ENCODE measurements around the gene GRB10.

The GRB10 gene

DNA sequence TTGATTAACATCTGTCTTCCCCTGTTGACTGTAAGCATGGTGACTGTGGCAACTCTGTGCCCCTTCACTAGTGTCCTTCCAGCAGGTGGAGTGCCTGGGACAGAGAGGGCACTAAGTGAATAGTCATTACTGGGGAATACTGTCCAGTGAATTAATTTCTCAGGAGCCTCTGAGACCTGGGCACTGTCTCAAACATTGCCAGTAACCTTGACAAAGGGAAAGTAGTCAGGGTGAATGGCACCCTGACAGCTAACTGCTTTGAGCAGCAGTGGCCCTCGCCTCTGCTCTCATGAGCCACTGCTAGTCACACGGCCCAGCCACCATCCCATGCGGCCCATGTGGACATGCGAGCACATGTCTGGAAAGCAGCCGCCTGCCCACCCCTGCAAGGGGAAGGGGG lies 13.1 kb upstream of the GRB10 start:
- peak in 1 of 2 experiments; percentile 73 for DNase-seq (ENCODE audit: low read depth in 1 of 2, low spot score in 1 of 2)
- in situ Hi-C loops (cut with HindIII; ENCODE audit: low pct_unique_long_range_greater_than_20kb, low sequenced_read_pairs) = no loop called here
- TF ChIP-seq JUND (IDR thresholded peaks at IDR 0.05; ENCODE audit: low read depth) = no peak

DNA sequence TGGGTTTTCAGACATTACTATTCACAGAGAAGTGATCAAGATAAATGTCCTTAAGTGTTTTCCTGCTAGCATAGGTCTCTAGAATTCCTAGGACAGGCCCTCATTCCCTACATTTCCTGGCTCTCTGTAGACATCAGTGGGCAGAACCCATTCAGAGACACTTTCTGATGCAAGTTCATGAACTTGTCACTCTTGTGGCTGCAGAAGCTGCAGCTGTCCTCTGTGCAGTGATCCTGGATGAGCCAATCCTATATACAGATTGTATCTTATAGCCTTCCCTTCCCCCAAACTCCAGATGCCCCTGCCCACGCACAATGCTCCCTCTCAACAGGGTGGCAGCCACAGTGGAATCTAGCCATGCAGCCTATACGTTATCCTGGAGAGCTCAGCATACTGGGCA lies 12.6 kb upstream of the GRB10 start:
- no peak for TF ChIP-seq JUND (IDR thresholded peaks at IDR 0.05; ENCODE audit: low read depth)
- no peak for DNase-seq (ENCODE audit: low read depth in 1 of 2, low spot score in 1 of 2)
- in situ Hi-C loops (cut with HindIII; ENCODE audit: low pct_unique_long_range_greater_than_20kb, low sequenced_read_pairs) = no loop called here

DNA sequence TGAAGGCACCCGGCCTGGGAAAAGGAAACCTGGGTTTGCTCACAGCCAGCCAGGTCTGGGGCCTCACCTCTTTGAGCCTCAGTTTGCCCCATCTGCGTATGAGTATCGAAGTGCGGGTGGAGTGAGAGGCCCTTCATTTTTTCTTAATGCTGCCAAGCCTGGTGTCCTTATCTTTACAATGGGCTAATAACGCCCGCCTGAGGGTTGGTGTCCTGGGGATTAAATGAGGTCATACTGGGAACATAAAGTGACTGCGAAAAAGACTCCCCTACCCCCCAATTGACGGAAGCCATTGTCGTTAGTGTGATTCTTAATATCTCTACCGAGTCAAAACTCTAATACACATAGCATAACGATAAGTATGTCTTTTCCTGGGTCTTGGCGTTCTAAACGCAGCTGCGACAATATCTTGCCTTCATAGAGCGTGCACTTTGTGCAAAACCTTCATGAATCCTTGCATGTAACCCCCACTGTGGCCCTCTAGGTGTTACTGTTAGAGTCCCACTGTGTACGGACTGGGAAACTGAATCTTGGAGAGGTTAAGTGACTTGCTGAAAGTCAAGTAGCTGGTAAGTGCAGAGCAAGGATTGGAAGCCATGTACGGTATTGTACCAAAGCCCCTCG lies 11.4 kb upstream of the GRB10 start:
- in situ Hi-C loops (cut with HindIII; ENCODE audit: low pct_unique_long_range_greater_than_20kb, low sequenced_read_pairs) = no loop called here
- no peak for TF ChIP-seq JUND (IDR thresholded peaks at IDR 0.05; ENCODE audit: low read depth)
- DNase-seq (ENCODE audit: low read depth in 1 of 2, low spot score in 1 of 2) = no peak

DNA sequence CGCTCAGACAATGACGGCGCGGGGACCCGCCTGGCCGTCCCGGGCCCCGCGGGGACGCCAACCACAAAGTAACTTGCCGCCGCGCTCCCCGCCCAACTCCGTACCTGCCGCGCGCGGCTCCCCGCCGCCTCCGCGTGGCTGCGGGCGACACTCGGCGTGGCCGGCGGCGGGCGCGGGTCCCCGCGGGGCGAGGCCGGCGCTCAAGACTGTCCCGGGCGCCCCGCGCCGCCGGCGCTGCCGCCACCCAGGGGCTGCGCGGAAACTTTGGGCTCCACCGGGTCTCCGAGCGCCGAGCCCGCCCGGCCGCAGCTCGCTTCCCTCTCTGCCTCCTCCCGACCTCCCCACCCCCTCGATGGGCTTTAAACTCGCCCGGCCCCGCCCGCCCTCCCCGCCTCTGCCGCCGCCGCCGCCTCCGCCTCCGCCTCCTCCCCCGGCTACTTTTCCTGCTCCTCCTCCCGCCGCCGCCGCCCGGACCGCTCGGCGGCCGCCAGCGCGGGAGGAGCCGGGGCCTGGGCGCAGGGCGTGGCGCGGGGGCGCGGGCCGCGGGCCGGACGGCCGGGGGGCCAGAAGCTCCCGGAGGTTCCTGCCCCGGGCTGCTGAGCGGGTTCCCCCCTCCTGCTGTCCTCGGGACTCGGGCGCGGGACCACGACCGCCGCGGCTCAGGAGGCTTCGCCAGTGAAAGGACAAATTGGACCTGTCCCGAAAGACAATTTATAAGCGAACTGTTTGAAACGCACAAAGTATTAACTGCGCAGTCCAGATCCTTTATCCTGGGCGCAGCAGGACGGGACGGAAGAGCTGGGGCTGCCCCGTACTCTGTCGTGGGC lies 10.6 kb upstream of the GRB10 start:
- no peak for TF ChIP-seq JUND (IDR thresholded peaks at IDR 0.05; ENCODE audit: low read depth)

DNA sequence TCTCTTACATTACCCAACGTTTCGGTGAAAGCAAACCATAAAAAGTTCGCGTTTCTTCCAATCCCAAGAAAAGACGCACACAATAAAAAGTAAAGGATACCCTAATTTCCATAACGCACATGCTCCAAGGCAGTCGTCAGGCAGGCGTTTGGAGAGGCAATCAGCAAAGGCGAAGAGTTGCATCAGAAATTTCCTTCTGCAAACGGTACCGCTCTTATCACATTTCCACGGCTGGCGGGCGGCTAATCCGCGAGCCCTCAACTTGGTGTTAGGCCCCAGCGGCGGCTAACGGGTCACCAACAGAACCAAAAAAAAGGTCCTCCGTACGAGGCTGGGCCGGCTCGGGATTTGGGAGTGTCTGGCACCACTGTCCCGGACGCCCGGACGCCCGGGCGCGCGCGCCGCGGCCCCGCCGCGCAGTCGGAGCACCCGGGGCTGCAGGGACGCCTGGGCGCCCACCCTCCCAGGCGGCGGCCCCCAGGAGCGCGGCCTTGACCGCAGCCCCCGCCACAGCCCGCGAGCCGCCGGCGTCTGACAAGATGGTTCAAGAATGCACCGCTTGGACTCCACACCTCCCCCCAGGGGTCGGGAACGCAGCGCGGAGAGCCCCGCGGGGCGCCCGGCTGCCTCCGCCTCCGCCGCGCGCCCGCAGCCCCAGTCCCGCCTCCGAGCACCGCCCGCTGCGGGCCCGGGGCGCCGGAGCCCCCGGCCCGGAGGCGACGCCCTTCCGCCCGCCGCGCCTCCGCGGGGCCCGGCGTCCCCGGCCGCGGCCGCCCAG lies 9.8 kb upstream of the GRB10 start:
- TF ChIP-seq JUND (IDR thresholded peaks at IDR 0.05; ENCODE audit: low read depth) = no peak
- in situ Hi-C loops (cut with HindIII; ENCODE audit: low pct_unique_long_range_greater_than_20kb, low sequenced_read_pairs) = no loop called here

More for the DNA sequence above, 10.6 kb upstream of the GRB10 start:
- in situ Hi-C loops (cut with HindIII; ENCODE audit: low pct_unique_long_range_greater_than_20kb, low sequenced_read_pairs) = no loop called here
- peak; percentile 83 to 91 for DNase-seq (ENCODE audit: low read depth in 1 of 2, low spot score in 1 of 2)

DNA sequence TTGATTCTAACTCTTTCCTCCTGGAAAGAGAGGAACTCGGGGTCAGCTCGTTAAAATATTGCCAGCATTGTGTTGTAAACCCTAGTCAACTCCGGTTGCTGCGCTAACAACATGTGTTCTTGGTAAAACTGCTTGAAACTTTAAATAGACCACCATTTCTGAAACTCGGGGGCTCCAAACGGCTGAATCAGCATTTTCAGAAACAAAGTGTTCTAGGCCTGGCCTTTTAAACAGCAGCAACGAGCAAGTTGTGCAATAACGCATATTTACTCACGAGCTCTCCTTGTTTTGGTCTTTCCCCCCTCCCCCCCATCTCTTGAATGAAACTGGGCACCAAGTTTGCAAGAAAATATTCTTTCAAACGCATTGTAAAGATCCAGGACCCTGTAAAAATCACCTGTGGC lies 9.2 kb upstream of the GRB10 start:
- in situ Hi-C loops (cut with HindIII; ENCODE audit: low pct_unique_long_range_greater_than_20kb, low sequenced_read_pairs) = no loop called here
- no peak for TF ChIP-seq JUND (IDR thresholded peaks at IDR 0.05; ENCODE audit: low read depth)
- DNase-seq (ENCODE audit: low read depth in 1 of 2, low spot score in 1 of 2) = peak in 1 of 2 experiments; percentile 41

More for the DNA sequence above, 9.8 kb upstream of the GRB10 start:
- peak in 1 of 2 experiments; percentile 53 for DNase-seq (ENCODE audit: low read depth in 1 of 2, low spot score in 1 of 2)

DNA sequence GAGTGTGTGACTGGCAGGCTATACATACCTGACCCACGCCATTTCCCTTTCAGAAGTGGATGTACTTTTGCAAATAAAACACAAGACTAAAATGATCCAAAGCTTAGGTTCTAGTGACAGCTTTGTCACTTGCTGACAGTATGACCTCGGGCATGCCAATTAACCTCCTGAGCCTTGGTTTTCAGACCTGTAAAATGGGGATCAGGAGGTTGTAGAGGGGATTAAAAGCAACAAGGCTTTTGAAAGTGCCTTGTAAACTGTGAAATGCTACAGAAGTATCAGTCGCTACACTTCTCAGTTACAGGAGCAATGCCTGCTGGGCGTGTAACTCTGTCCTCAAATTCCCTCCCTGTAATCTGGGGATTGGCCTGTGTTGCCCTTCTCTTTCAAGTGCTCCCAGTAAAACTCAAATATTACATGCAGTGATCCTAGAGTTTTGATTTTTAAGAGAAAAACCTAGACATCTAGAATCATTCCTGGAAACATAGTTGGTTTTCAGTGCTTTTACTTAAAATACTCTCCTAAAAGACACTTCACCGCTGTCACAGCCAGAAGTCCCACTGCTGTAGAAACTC lies 8.8 kb upstream of the GRB10 start:
- in situ Hi-C loops (cut with HindIII; ENCODE audit: low pct_unique_long_range_greater_than_20kb, low sequenced_read_pairs) = no loop called here
- no peak for DNase-seq (ENCODE audit: low read depth in 1 of 2, low spot score in 1 of 2)
- no peak for TF ChIP-seq JUND (IDR thresholded peaks at IDR 0.05; ENCODE audit: low read depth)

DNA sequence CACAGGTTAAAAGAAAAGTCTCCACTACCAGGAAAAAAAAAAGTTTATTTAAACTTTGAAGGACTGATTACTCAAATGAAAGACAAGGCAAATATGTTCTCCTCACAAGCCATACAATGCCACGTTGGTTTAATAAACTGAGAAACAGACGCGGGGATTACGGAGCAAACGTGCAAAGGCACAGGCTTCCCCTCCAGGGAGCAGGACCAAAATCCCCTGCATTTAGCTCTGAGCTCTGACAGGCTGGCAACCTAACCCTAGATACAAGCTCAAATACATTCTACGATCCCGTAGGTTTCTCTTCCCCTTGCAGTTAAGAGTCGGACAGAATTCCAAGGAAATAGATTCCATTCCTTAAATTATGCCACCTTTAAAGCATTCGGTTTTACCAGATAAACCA lies 7.7 kb upstream of the GRB10 start:
- no peak for TF ChIP-seq JUND (IDR thresholded peaks at IDR 0.05; ENCODE audit: low read depth)
- DNase-seq (ENCODE audit: low read depth in 1 of 2, low spot score in 1 of 2) = no peak
- in situ Hi-C loops (cut with HindIII; ENCODE audit: low pct_unique_long_range_greater_than_20kb, low sequenced_read_pairs) = no loop called here

DNA sequence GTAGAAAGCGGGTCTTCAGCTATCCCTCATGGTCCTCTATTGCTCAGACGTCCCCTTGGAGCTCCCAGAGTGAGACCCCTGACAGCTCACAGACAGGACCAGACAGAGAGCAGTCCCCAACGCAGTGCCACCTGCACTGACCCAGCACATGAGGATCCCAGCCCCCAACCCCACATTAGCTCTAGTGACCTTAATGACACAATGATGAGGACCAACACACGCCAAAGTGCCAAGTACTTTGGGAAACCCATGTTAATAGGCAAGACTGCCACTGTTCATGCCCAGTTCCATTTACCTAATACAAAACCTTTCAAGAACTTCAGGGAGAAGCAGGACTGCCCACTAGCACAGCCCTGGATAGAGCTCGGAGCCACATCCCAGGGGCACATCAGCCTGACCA lies 5.7 kb upstream of the GRB10 start:
- TF ChIP-seq JUND (IDR thresholded peaks at IDR 0.05; ENCODE audit: low read depth) = no peak
- in situ Hi-C loops (cut with HindIII; ENCODE audit: low pct_unique_long_range_greater_than_20kb, low sequenced_read_pairs) = no loop called here
- DNase-seq (ENCODE audit: low read depth in 1 of 2, low spot score in 1 of 2) = no peak

DNA sequence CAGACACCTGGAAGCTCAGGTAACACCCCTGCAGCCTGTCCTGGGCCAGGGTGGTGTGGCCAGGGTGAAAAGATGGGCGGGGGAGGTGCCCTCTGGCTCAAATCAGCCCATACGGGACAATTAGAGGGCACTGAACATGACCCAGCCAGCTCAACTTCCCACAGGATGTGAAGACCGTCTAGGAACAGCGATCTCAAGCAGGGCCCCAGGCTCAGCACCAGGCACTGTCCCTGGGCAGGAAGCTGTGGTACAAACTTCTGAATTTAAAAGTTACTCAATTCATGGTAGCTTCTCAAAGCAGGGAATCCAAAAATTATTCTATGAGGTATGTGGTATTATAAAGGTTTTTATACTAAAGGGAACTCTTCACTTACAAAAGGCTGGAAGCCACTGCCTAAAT lies 5.1 kb upstream of the GRB10 start:
- TF ChIP-seq JUND (IDR thresholded peaks at IDR 0.05; ENCODE audit: low read depth) = no peak
- DNase-seq (ENCODE audit: low read depth in 1 of 2, low spot score in 1 of 2) = no peak
- in situ Hi-C loops (cut with HindIII; ENCODE audit: low pct_unique_long_range_greater_than_20kb, low sequenced_read_pairs) = no loop called here

DNA sequence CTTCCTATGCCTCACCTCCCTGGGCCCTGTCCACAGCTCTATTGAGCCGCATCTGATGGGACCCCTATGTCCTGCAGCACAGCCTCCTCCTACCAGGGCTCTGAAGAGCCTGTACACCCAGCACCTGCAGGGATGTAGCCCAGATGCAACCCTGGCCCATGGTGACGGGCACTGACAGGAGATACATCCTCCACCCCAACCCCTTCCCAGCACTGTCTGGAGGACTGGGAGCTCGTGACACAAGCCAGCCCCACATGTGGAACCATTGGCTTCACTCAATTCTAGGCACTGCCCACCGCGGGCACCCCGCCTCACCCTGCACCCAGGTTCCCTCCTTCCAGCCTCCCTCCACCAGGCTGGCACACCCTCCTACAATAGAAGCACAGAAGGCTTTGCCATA lies 2.6 kb upstream of the GRB10 start:
- no peak for DNase-seq (ENCODE audit: low read depth in 1 of 2, low spot score in 1 of 2)
- in situ Hi-C loops (cut with HindIII; ENCODE audit: low pct_unique_long_range_greater_than_20kb, low sequenced_read_pairs) = no loop called here
- no peak for TF ChIP-seq JUND (IDR thresholded peaks at IDR 0.05; ENCODE audit: low read depth)

DNA sequence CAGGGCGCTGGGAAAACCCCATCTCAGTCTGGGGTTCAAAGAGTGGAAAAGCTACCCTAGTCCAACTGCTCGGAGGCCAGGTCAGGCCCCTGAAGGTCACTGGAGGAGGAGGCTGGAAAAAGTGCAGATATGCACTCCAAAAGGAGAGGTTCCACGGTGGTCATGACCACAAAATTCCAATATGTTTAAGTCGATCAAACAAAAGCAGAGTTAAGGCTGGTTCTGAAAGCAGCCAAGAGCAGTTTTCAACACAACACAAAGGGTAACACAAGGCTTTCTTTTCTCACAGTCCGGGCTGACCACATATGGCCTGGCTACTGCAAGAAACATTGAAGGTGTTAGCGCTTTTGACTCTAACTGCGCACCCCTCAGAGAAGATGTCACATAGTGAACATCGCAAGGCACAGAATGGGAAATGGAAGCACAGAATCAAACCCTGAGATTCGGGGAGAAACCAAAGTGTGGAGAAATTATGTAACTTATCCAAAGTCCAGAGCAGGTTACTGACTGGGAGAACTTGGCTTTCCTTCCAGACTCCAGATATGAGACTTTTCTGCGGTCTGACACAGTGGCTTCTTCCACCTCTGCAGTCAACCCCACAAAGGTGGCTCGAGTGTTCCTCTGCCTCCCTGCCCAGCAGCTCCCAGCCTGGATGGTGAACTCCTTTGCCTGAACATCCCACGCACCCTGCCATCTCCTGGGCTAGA lies 1.3 kb upstream of the GRB10 start:
- TF ChIP-seq JUND (IDR thresholded peaks at IDR 0.05; ENCODE audit: low read depth) = no peak
- DNase-seq (ENCODE audit: low read depth in 1 of 2, low spot score in 1 of 2) = peak in 1 of 2 experiments; percentile 53
- in situ Hi-C loops (cut with HindIII; ENCODE audit: low pct_unique_long_range_greater_than_20kb, low sequenced_read_pairs) = no loop called here

All from T47D (cell line).